Stimulated activated CD8-positive, alpha-beta memory T cell treated with anti-CD3 and anti-CD28 coated beads, Interleukin-4, amount 100 ng/mL, for 48 hours (primary cell): ENCODE results near the gene TMEM9.
"Not testable (repeated sequence)": the region's sequence is repeated elsewhere in the genome, so short reads cannot be mapped to it uniquely, and the experiment has no call there.

ENCODE experiments used
- DNase-seq: peaks from one replicate; pipeline ENCODE4 v3.0.0-alpha.2; 2020

TMEM9 gene

GRCh38 chr1:201172999-201173610 is 18.8 kb upstream of the TMEM9 start:
- peak; percentile 32 for DNase-seq

- no peak for DNase-seq
Measured at GRCh38 chr1:201172326-201172725, 18.1 kb upstream of the TMEM9 start.

- DNase-seq, result peak; percentile 78
Measured at GRCh38 chr1:201171063-201172036, 17.1 kb upstream of the TMEM9 start.

GRCh38 chr1:201170533-201171062 is 16.3 kb upstream of the TMEM9 start:
- DNase-seq, result peak; percentile 88

- no peak for DNase-seq
Measured at GRCh38 chr1:201169971-201170532, 15.8 kb upstream of the TMEM9 start.

- no peak for DNase-seq
Measured at GRCh38 chr1:201169203-201169602, 14.9 kb upstream of the TMEM9 start.

GRCh38 chr1:201167041-201167991 is 13.0 kb upstream of the TMEM9 start:
- DNase-seq, result no peak

GRCh38 chr1:201164645-201165044 is 10.4 kb upstream of the TMEM9 start:
- no peak for DNase-seq

GRCh38 chr1:201163707-201164106 is 9.4 kb upstream of the TMEM9 start:
- no peak for DNase-seq

- DNase-seq, result not testable (repeated sequence)
Measured at GRCh38 chr1:201163036-201163435, 8.8 kb upstream of the TMEM9 start.

GRCh38 chr1:201157949-201158348 is 3.7 kb upstream of the TMEM9 start:
- DNase-seq, result no peak

GRCh38 chr1:201156819-201157218 is 2.5 kb upstream of the TMEM9 start:
- no peak for DNase-seq

GRCh38 chr1:201156346-201156745 is 2.1 kb upstream of the TMEM9 start:
- no peak for DNase-seq

- no peak for DNase-seq
Measured at GRCh38 chr1:201155354-201155753, 1.1 kb upstream of the TMEM9 start.

- no peak for DNase-seq
Measured at GRCh38 chr1:201153474-201154388, 543 bp downstream of the TMEM9 start.

GRCh38 chr1:201149400-201149799 is 4.9 kb downstream of the TMEM9 start:
- no peak for DNase-seq

GRCh38 chr1:201147396-201148015 is 6.8 kb downstream of the TMEM9 start:
- DNase-seq, result no peak

- DNase-seq, result no peak
Measured at GRCh38 chr1:201146626-201147390, 7.5 kb downstream of the TMEM9 start.

GRCh38 chr1:201145816-201146215 is 8.5 kb downstream of the TMEM9 start:
- no peak for DNase-seq

- no peak for DNase-seq
Measured at GRCh38 chr1:201145132-201145531, 9.1 kb downstream of the TMEM9 start.
